ENCODE data around the gene NEO1.

Gene NEO1

GRCh38 chr15:73354241-73354640, 302.0 kb downstream of the NEO1 start:
- no peak for DNase-seq (ENCODE audit: low read depth)

All from T follicular helper cell (primary cell).